Measurements from ENCODE around the gene FNIP1. TPM values are rescaled to one million over a fixed set of nuclear protein-coding genes. Genes with fewer than 3 reads are reported as not detected.
A peak's percentile ranks its signal among the peaks of the same experiment; 100 is the strongest.
"Not testable (repeated sequence)": the region's sequence is repeated elsewhere in the genome, so short reads cannot be mapped to it uniquely, and the experiment has no call there.

The FNIP1 gene
- 13.8 TPM for polyA plus RNA-seq (ENCODE audit: insufficient read length)

DNA sequence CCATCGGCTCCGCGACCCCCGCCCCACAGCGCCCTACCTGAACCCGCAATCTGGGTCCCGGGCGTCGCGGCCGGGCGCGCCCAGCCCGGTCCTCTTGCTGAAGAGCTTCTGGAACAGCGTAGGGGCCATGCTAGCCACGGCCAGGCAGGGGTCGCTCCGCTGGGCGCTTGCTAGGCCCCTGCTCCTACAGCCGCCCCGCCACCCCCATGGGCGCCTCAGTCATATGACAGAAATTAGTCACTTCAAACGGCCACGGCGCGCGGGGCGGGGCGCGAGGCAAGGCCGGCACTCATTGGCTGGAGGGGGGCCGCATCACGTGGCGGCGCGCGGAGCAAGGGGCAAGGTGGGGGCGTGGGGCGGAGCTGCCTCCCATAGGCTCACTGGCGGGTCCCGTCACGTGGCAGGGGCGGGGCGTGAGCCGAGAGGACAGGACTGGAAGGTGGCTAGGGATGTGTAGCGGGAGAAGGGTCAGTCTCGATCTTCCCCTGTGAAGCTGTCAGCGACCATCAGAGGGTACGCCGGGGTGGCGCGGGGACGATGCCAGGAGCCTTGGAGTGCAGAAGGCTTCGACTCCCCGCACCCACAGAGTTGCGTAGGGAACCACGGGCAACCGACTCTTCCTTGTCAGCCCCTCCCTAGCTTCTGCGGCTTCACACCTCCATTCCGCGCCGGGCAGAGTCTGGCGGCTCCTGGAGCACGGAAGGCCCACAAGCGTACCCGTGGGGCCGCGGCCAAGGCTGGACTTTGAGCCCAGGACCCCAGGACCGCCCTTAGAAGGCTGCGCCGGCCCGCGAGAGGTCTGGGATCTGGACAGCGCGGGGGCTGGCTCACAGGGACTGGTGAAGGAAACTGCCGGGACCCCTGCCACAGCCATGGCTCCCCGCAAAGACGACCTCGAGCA, at the start of gene FNIP1:
Gene FNIP1, minus strand, starts transcription at position 225 of the 901 bp plus-strand sequence. Its CDS starts 96 bp downstream, at position 129.
- peak; percentile 83 for DNase-seq (ENCODE audit: low read depth)

DNA sequence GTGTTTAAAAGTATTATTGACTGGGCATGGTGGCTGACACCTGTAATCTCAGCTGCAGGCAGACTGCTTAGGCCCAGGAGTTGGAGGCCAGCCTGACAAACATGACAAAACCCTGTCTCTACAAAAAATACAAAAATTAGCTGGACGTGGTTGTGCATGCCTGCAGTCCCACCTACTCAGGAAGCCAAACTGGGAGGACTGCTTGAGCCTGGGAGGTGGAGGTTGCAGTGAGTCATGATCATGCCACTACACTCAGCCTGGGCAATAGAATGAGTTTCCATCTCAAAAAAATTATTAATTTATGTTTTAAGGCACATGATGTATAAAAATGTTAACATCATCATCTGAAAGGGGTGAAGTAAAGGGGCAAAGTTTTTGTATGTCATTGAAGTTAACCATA, 49.7 kb upstream of the FNIP1 start:
- no peak for DNase-seq (ENCODE audit: low read depth)

DNA sequence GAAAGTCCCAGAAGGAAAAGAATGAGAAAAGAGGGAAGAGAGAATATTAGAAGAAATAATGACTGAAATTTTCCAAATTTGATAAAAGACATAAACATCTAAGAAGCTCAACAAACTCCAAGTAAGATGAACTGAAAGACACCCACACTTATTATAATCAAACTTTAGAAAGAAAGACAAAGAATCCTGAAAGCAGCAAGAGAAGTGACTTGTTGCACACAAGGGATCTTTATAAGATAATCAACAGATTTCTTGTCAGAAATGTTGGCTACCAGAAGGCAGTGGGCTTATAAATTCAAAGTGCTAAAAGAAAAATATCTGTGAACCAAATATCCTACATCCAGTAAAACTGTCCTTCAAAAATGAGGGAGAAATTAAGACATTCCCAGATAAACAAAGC, 49.0 kb upstream of the FNIP1 start:
- DNase-seq (ENCODE audit: low read depth), result no peak

DNA sequence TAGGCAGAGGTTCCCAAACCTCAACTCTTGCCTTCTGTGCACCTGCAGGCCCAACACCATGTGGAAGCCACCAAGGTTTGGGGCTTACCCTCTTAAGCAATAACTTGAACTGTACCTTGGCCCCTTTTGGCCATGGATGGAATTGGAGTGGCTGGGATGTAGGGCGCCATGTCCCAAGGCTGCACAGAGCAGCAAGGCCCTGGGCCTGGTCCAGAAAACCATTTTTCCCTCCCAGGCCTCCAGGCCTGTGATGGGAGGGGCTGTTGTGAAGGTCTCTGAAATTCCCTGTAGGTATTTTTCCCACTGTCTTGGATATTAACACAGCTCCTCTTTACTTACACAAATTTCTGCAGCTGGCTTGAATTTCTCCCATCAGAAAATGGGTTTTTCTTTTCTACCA, 46.2 kb upstream of the FNIP1 start:
- not testable (repeated sequence) for DNase-seq (ENCODE audit: low read depth)

DNA sequence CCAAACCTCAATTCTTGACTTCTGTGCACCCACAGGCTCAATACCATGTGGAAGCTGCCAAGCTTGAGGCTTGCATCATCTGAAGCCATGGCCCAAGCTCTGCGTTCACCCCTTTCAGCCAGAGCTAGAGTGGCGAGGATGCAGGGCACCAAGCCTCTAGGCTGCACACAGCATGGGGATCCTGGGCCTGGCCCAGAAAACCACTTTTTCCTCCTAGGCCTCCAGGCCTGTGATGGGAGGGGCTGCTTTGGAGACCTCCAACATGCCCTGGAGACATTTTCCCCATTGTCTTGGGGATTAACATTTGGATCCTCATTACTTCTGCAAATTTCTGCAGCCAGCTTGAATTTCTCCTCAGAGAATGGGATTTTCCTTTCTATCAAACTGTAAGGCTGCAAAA, 35.9 kb upstream of the FNIP1 start:
- DNase-seq (ENCODE audit: low read depth), result not testable (repeated sequence)

DNA sequence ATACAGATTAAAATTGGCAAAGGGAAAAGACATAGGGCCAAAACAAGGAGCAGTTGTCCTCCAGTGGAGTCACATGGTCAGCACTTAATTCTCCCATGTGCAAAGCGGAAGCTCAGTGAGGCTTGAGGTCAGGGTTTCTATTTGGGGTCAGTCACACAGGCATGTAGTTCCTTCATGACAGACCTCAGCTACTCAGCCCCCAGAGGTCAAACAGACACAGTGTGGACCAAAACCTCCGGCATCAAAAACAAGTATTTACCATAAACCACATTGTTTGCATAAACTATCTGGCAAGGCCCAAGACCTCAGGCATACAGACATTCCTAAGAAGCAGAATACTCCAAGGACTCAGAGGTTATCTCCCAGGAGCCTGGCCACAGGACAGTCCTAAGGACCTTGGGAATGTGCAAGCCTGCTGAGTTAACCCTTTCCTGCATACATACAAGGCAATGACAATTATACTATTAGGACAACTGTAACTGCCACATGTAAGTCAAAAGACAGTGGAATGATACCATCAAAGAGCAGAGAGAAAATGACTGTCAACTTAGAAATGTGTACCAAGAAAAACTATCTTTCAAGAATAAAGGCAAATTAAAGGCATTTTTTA, 28.7 kb upstream of the FNIP1 start:
- DNase-seq (ENCODE audit: low read depth), result no peak

DNA sequence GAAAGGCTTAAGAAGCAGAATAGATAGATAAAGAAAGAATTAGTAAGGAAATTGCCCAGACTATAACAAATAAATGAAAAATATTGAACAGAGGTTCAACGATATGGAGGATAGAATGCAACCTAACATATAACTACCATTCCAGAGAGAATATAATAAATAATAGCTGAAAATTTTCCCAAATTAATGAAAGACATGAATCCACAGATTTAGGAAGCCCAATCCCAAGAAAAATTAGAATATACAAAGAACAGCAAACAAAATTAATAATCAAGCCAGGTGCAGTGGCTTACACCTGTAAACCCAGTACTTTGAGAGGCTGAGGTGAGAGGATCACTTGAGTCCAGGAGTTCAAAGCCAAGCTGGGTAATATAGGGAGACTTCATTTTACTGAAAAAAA, 27.8 kb upstream of the FNIP1 start:
- no peak for DNase-seq (ENCODE audit: low read depth)

DNA sequence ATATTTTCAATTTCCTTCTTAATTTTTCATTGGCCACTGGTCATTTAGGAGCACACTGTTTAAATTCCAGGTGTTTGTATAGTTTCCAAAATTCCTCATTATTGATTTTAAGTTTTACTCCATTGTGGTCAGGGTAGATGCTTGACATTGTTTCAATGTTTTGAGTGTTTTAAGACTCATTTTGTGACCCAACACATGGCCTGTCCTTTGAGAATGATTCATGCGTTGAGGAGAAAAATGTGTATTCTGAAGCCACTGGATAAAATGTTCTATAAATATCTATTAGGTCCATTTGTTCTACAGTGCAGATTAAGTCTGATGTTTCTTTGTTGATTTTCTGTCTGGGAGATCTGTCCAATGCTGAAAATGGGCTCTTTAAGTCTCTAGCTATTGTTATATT, 24.4 kb upstream of the FNIP1 start:
- DNase-seq (ENCODE audit: low read depth), result no peak

DNA sequence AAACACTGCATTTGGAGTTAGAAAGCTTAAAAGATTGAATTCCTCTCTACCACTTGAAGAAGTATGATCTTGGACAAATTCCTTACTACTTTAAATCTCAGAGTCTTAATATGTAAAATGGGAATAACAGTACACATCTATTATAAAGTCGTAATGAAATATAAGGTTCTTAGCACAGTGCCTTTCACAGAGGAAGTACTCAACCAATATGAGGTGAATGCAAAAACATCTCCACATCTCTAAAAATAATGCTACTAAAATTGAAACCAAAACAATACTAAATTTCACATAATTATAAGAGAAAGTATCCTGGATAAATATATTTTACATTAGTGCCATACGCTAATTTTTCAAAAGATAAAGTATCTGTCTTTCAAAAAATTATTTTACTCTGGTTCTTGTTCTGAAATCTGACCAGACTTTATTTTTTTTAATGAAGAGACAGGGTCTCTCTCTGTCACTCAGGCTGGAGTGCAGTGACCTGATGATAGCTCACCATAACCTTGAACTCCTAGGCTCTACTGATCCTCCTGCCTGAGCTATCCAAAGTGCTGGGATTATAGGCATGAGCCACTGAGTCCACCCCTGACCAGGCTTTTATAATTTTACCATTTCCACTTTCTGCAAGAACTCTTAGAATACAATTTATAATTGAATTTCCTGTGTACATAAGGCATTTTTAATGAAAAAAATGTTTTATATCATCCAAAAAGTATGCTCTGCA, 21.3 kb upstream of the FNIP1 start:
- no peak for DNase-seq (ENCODE audit: low read depth)

DNA sequence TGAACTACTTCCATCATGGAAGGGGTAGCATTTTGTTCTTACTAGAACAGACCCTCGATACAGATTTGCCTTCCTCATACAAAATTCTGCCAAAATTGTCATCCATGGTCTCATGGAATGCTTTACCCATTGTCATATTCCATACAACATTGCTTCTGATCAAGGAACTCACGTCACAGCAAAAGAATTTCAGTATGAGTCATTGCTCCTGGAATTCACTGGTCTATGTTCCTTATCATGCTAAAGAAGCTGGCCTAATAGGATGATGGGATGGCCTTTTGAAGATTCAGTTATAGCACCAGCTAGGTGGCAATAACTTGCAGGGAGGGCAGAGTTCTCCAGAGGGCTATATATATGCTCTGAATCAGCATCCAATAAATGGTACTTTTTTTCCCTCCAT, 18.2 kb upstream of the FNIP1 start:
- DNase-seq (ENCODE audit: low read depth), result no peak

DNA sequence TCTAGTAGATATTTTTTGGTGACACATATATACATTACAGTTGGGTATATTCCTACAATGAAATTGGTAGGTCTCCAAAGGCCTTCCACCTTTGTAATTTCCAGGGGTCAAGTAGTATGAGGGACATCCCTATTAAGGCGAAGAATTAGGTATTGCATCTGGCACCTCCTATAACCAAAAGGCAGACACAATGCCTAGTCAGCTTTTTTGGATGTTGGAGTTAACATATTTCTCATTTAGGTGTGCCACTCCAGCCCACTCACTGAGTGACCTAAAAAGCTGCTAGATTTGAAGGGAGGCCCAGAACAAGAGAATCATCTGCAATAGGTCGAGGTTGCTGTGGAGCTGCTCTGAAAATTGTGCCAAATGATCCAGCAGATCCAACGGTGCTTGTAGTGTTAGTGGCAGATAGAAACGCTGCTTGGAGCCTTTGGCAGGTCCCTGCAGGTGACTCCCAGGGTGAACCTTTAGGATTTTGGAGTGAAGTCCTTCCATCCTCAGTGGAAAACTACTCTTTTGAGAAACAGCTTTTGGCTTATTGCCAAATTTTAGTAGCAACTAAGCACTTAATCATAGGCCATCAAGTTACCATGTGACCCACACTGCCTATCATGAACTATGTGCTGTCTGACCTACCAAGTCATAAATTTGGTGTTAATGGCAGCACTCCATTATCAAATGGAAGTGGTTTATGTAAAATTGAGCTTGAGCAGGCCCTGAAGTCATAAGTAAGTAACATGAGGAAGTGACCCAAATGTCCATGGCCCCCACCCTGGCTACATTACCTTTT, 15.7 kb upstream of the FNIP1 start:
- DNase-seq (ENCODE audit: low read depth), result no peak

DNA sequence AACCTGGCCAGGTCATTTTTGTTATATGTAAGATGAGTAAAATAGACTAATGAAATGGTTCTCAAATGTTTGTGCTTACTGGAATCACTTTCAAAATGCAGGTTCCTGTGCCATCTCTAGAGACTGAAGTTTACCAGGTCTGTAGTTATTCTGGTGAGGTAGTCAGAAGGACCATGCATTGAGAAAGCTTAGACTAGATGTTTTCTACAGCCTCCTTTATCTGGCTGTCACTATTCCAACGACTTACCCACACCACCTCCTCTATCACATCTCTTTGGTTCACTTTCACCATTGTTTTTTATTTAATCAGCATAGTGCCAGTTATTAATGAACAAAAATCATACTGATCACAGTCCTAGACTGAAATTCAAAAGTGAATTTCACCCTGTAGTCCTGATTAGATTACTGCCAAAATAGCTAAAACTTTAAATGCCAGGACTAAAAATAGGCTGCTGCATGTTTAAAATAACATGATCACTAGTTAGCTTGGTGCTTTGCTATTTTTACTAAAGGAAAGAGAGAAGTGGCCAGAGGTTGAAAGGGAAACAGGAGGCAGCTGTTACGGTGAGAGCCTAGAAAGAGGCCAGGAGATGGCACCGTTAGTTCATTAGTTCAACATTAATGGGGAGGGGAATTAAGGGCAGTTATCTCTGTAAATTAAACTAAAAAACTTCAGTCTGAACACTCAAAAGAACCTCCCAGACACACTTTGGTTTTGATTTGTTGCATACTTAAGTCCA, 13.9 kb upstream of the FNIP1 start:
- DNase-seq (ENCODE audit: low read depth), result no peak

DNA sequence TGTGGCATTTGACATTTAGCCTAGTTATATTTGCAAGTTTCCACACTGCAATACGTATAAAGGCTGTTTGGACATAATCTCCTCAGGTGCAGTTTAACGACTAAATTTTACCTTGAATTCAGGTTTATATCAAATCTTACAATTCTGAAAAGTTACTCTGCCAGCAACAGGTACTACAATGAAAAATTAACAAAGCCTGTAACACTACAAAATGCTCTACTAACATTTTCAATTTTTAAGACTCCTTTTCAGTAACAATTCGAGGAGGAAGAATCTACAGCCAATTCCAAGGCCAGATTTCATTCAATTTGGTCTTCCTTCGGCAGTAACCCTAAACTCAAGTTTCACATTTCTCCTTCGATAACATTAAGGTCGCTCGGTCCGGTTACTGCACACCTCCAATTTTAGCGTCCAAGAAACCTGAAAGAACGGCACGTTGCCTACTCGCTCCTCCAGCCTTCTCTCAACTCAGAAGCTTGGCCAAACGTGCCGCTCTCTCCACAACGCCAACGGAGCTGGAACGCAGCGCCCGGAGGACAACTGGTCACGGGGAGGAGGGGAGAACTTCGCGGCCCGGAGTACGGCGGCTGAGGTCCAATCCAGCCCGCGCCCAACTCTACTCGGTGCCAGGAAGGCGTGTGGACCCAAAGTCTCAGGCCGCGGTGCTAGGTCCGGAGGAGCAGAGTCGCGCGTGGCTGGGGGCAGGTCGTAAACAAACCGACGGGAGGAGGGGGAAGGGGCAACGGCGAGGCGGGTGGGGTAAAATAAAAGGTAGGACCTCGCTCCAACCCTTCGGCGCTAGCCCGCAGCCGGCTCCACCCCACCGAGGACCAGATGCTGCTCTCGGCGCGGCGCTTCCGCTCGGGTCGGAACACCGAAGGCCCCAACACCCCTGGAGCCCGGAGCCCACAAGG, 681 bp downstream of the FNIP1 start:
- DNase-seq (ENCODE audit: low read depth), result no peak

DNA sequence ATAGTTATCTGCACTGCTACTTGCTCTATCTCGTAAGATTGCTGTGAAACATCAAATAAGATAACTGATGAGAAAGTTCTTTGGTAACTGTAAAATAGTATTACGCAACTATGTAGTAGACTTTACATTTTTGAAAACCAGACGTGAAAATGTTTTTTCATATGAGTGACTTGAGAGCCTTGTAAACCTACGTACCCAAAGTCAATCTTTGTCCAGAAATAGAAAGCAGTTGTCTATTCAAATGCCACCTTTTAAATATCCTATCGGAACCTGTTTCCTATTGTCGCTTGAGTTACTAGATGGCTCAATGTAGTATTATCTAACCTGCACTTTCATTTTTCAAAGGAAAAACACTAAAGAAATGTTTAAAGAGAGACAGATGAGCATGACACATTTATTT, 1.6 kb downstream of the FNIP1 start:
- no peak for DNase-seq (ENCODE audit: low read depth)

DNA sequence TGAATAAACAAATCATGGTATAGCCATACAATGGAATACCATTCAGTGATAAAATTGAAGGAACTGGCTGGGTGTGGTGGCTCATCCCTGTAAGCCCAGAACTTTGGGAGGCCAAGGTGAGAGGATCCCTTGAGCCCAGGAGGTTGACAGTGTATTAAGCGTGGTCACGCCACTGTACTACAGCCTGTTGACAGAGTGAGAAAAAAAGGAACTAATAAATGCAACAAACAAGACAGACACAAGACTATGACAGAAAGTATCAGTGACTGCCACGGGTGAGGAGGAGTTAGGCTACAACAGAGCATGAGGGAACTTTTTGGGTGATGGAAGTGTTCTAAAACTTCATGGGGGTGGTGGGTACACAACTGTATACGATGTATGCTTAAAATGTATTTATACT, 2.2 kb downstream of the FNIP1 start:
- no peak for DNase-seq (ENCODE audit: low read depth)

DNA sequence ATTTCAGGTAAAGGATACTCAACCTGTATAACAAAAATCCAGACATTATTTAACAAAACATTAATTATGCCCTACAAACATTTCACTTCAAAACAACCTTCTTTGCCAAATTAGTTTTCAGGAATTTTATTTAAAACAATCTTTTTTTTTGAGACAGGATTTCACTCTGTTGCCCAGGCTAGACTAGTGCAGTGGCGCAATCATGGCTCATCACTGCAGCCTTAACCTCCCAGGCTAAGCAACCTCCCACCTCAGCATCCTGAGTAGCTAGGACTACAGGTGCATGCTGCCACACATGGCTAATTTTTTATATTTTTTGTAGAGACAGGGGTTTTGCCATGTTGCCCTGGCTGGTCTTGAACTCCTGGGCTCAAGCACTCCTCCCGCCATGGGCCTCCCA, 3.9 kb downstream of the FNIP1 start:
- DNase-seq (ENCODE audit: low read depth), result no peak

DNA sequence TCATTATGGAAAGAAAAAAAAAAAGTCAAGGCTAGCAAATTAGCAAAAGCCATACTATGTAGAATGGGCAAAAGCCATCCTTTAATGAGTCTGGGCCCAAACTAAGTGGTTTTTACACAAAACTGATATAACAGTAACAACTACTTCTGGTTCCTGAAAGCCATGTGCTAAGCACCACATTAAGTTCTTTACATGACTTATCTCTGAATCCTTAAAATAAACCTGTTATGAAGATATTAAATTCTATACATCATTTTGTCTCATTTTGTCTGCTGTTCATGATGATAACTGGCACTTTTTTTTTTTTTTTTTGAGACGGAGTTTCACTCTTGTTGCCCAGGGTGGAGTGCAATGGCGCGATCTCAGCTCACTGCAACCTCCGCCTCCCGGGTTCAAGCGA, 5.0 kb downstream of the FNIP1 start:
- DNase-seq (ENCODE audit: low read depth), result no peak

DNA sequence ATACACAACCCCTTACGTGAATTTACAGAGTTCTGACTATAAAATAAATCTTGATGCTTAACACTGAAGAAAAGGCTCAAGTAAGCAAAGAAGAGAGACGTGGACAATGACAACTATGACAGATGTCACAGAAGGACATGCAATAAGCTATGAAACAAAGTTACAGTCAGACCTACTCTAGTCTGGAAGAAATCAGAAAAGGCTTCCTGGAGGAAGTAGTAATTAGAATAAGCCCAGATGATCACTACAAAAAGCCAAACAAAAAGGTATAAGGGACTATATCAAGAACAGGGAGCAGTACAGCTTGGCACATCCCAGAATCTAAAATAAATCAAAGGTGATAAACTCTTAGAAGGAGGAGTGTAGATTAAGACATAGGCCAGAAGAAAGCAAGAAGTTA, 6.3 kb downstream of the FNIP1 start:
- no peak for DNase-seq (ENCODE audit: low read depth)

DNA sequence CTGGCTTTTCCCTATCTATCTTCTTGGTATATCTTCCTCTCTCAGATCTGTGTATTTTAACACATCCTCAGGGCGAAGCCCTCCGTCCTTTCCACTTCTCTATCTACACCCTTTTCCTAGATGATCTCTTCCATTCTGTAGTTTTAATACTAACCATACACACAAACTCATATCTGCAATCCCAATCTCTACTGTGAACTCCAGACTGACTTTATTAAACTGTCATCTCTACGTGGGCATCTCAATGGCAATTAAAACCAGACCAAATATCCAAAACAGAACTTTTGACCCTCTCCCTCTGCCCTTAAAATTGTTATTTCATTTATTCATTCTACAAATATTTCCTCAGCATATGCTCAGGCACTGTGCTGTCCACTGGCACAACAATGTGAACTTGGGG, 7.1 kb downstream of the FNIP1 start:
- DNase-seq (ENCODE audit: low read depth), result no peak

DNA sequence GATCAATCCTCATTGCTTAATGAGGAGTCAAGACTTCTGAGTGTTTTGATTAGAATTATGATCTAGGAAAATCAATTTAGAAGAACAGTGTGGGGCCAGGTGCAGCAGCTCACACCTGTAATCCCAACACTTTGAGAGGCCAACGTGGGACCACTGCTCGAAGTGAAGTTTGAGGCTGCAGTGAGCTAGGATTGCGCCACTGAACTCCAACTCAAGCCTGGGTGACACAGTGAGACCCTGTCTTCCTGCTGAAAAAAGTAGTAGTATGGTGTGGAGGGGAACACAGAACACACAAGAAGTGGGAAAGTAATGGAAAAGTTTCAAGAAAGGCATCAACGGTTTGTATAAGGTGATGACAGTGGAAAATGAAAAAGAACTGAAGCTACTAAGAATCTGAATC, 9.1 kb downstream of the FNIP1 start:
- DNase-seq (ENCODE audit: low read depth), result no peak
